Caco-2 (cell line): ENCODE data around the gene PRICKLE4. TPM values are rescaled to one million over a fixed set of nuclear protein-coding genes. Genes with fewer than 3 reads are reported as not detected.

ENCODE experiments used
- BruUV-seq: library from RNA; stranded (reverse); fragments of 400-500 nt; replicated peaks from 2 replicates; lab custom pipeline; 2021; lab: Mats Ljungman, UMichigan
- CTCF ChIA-PET: fragments of 300-600 bp; sonication (Branson Sonifier 250); formaldehyde crosslinking; loops from one replicate; lab custom pipeline; 2022; ENCODE audit warnings: antibody characterized with exemption; lab: Charles Lee
- POLR2A ChIA-PET: fragments of 300-600 bp; sonication (Branson Sonifier 250); formaldehyde crosslinking; loops from one replicate; lab custom pipeline; 2022; ENCODE audit warnings: antibody characterized with exemption; lab: Charles Lee
- DNase-seq, 2 experiments: peaks; one replicate each; pipeline versions ENCODE4 v3.0.0 to v3.0.0-alpha.2; 2020 to 2022
- H3K27me3 ChIP-seq: replicated peaks from 2 replicates; pipeline ENCODE4 v1.6.0; 2011; ENCODE audit warnings: low read length; ENCODE audit not compliant: control insufficient read depth, insufficient read depth
- H3K36me3 ChIP-seq: 2 replicates; pipeline ENCODE4 v1.5.1; 2011; ENCODE audit warnings: low read length; ENCODE audit not compliant: control insufficient read depth, insufficient read depth
- H3K4me1 ChIP-seq: fragments of 250-450 bp; sonication (Bioruptor Pico); 2 replicates; pipeline ENCODE4 v1.5.1; 2020; ENCODE audit warnings: mild to moderate bottlenecking
- H3K4me3 ChIP-seq: 2 replicates; pipeline ENCODE4 v1.5.1; 2011; ENCODE audit warnings: low read depth, mild to moderate bottlenecking, control low read depth, low read length
- H3K9me3 ChIP-seq: fragments of 250-450 bp; sonication (Bioruptor Pico); 2 replicates; pipeline ENCODE4 v1.5.1; 2020; ENCODE audit warnings: mild to moderate bottlenecking, moderate library complexity
- H3K27ac Mint-ChIP-seq: one replicate; pipeline ENCODE4 v1.8.0; 2022; ENCODE audit warnings: mixed read lengths; ENCODE audit not compliant: unreplicated experiment
- H3K27me3 Mint-ChIP-seq: one replicate; pipeline ENCODE4 v1.8.0; 2022; ENCODE audit warnings: mixed read lengths; ENCODE audit not compliant: insufficient read depth, unreplicated experiment
- H3K36me3 Mint-ChIP-seq: one replicate; pipeline ENCODE4 v1.8.0; 2022; ENCODE audit warnings: mild to moderate bottlenecking, mixed read lengths; ENCODE audit not compliant: insufficient read depth, unreplicated experiment
- H3K4me1 Mint-ChIP-seq: one replicate; pipeline ENCODE4 v1.8.0; 2022; ENCODE audit warnings: low read depth, mixed read lengths; ENCODE audit not compliant: unreplicated experiment
- H3K4me3 Mint-ChIP-seq: one replicate; pipeline ENCODE4 v1.8.0; 2022; ENCODE audit warnings: mild to moderate bottlenecking, moderate library complexity, mixed read lengths; ENCODE audit not compliant: unreplicated experiment
- H3K9me3 Mint-ChIP-seq: one replicate; pipeline ENCODE4 v1.8.0; 2022; ENCODE audit warnings: mixed read lengths; ENCODE audit not compliant: unreplicated experiment
- intact Hi-C: fragments of 100-400 bp; cut with micrococcal nuclease; formaldehyde crosslinking; loops from one replicate; pipeline ENCODE4 v1.10.0; 2022; ENCODE audit not compliant: unreplicated experiment
- total RNA-seq: library from RNA; stranded (reverse); gene quantifications from 2 replicates; pipeline ENCODE4 v1.2.3, GENCODE V29; 2022
- TF ChIP-seq, protein P1 (sequence below), 2 experiments: fragments of 200-600 bp in 1 of 2; IDR thresholded peaks; 1 replicate in 1 of 2; 2 replicates in 1 of 2; pipeline versions ENCODE4 v1.5.1 to v1.8.0; 2011 to 2022; ENCODE audit warnings: antibody characterized with exemption in 1 of 2, control low read depth in 1 of 2, inconsistent platforms in 1 of 2, low read depth in 1 of 2, low read length in 1 of 2, mild to moderate bottlenecking in 1 of 2, moderate library complexity in 1 of 2; ENCODE audit not compliant: insufficient read depth in 1 of 2, severe bottlenecking in 1 of 2, unreplicated experiment in 1 of 2

Gene PRICKLE4
- total RNA-seq, 1 experiment from 2014 or later, result 2.8 TPM

DNA sequence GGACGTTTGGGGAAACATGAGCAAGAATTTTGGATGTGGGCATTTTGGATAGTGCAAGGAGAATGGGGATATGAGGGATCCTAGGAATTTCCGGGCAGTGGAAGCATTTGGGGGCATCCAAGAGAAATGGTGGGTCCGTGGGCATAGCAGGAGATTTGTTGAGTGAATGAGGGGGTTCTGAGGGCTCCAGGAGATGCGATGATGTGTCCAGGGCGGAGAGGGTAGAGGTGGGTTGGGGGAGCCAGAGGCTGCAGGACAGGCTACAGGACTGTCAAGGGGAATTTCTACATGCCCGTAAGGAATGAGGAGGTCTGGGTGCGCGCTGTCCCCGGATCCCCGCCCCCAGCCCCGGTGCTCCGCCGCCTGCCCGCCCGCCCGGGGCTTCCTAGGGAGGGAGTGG lies 1.2 kb upstream of the PRICKLE4 start:
- POLR2A ChIA-PET, result interaction anchor here (0.6 to 1.0 kb wide), 4 partner anchors 14 to 966 kb away, joined by 3 to 5 read pairs (median 3); partner anchors contain the start of genes BYSL, MED20 and TBCC
- Histone ChIP-seq H3K36me3 (peaks cover 3% of the 10 kb centered on the region), H3K27me3 (no peaks in the 10 kb centered on the region), H3K4me1 (no peaks in the 10 kb centered on the region), H3K9me3 (no peaks in the 10 kb centered on the region), H3K4me3 (peak overlapping the region; percentile 82)
- Mint-ChIP-seq H3K36me3 (peaks cover 6% of the 10 kb centered on the region), H3K4me3 (peak overlapping the region; percentile 88), H3K9me3 (no peaks in the 10 kb centered on the region), H3K4me1 (peaks cover 12% of the 10 kb centered on the region), H3K27me3 (no peaks in the 10 kb centered on the region), H3K27ac (peak overlapping the region; percentile 54)
- BruUV-seq, result no TSS peak
- CTCF ChIA-PET, result interaction anchor here (0.6 to 1.0 kb wide), 6 partner anchors 46 to 269 kb away, joined by 3 to 7 read pairs (median 4); partner anchors contain the start of gene MED20
- intact Hi-C loops, result no loop called here
- TF ChIP-seq, protein P1, sequence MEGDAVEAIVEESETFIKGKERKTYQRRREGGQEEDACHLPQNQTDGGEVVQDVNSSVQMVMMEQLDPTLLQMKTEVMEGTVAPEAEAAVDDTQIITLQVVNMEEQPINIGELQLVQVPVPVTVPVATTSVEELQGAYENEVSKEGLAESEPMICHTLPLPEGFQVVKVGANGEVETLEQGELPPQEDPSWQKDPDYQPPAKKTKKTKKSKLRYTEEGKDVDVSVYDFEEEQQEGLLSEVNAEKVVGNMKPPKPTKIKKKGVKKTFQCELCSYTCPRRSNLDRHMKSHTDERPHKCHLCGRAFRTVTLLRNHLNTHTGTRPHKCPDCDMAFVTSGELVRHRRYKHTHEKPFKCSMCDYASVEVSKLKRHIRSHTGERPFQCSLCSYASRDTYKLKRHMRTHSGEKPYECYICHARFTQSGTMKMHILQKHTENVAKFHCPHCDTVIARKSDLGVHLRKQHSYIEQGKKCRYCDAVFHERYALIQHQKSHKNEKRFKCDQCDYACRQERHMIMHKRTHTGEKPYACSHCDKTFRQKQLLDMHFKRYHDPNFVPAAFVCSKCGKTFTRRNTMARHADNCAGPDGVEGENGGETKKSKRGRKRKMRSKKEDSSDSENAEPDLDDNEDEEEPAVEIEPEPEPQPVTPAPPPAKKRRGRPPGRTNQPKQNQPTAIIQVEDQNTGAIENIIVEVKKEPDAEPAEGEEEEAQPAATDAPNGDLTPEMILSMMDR (IDR thresholded peaks at IDR 0.05; ENCODE audit: insufficient read depth in 1 of 2, low read depth in 1 of 2, low read length in 1 of 2, severe bottlenecking in 1 of 2, unreplicated experiment in 1 of 2), result no peak
- no peak for DNase-seq

DNA sequence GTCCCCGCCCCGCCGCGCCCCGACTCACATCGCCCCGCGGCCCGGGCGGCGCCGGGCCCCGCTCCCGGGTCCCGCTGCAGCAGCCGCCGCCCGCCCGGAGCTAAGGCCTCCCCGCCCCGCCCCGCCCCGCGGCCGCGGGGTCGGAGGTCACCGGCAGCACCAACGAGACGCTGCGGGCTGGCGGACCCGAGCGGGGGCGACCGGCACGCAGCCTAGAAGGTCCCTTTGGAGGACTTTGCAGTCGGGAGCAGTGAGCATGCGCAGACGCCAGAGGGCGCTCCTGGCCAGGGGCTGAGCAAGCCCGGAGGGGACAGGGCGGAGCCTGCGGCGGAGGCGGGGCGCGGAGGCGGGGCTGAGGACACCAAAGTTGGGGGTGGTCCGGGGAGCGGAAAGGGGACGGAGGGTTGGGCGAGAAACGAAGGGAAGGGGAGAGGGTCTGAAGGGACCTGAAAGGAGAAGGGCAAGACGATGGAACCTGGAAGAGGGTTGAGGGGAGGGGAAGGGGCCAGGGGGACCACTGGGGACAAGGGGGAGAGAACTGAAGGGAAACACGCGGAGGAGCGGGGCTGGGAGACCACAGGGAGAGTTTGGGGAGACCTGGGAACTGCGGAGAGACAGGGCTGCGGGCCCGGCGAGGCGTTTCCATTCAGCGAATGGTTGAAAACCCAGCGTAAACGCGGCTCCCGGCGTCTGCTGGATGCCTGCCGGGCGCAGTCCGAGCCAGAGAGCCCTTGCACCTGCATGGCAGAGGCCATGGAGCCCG lies 613 bp upstream of the PRICKLE4 start, which contains the start of gene FRS3:
TSS of gene FRS3 (minus strand) at position 113 of the 763 bp plus-strand sequence. CDS start 2,913 bp downstream, outside the sequence.
- Mint-ChIP-seq H3K9me3 (no peaks in the 10 kb centered on the region), H3K27ac (peak within 1 kb of the TSS; percentile 74)

DNA sequence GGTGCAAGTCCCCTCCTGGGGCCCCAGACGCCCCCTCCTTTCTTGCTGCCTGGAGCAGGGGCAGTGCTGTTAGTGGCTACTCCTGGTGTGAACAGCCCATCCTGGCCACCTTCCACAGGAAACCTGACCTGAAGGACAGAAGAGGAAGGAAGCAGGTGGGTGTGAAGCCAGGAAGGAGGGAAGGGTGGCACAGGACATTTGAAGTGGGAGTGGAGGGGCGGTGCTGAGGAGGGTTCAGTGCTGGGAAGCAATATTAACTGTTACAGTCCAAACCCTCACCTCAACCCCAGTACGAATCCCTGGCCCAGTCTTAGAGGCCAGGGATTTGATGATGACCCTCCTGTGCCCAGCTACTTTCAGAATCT lies 766 bp downstream of the PRICKLE4 start:
- H3K27ac Mint-ChIP-seq, result peak overlapping the region; percentile 63
- peak overlapping the region; percentile 82 for H3K4me3 ChIP-seq
- peaks cover 7% of the 10 kb centered on the region; the same call in 1 of the 2 replicates for H3K4me1 ChIP-seq
- H3K36me3 Mint-ChIP-seq, result peaks cover 6% of the 10 kb centered on the region
- intact Hi-C loops, result no loop called here
- H3K4me1 Mint-ChIP-seq, result peaks cover 18% of the 10 kb centered on the region
- BruUV-seq, result TSS peak; percentile 54
- no peaks in the 10 kb centered on the region for H3K27me3 ChIP-seq
- H3K4me3 Mint-ChIP-seq, result peak overlapping the region; percentile 88
- no peak for DNase-seq
- no peaks in the 10 kb centered on the region for H3K9me3 Mint-ChIP-seq
- no peaks in the 10 kb centered on the region for H3K9me3 ChIP-seq
- H3K36me3 ChIP-seq, result peaks cover 3% of the 10 kb centered on the region
- CTCF ChIA-PET, result interaction anchor here (0.7 to 1.0 kb wide), 3 partner anchors 47 to 367 kb away, joined by 3 to 6 read pairs (median 5); no protein-coding TSS in a partner anchor
- no peaks in the 10 kb centered on the region for H3K27me3 Mint-ChIP-seq
- POLR2A ChIA-PET, result no interaction called here
- TF ChIP-seq, protein P1 (IDR thresholded peaks at IDR 0.05; ENCODE audit: insufficient read depth in 1 of 2, low read depth in 1 of 2, low read length in 1 of 2, severe bottlenecking in 1 of 2, unreplicated experiment in 1 of 2), result no peak

More for the DNA sequence above, 613 bp upstream of the PRICKLE4 start, which contains the start of gene FRS3:
- Histone ChIP-seq H3K27me3 (no peaks in the 10 kb centered on the region), H3K9me3 (no peaks in the 10 kb centered on the region), H3K36me3 (peaks cover 3% of the 10 kb centered on the region), H3K4me3 (peak within 1 kb of the TSS; percentile 82), H3K4me1 (0 out of 2 replicates have a peak, but pooled peaks cover 3% of the 10 kb centered on the region)
- ChIA-PET POLR2A (interaction anchor here (0.6 to 1.0 kb wide), 4 partner anchors 13 to 966 kb away, joined by 3 to 5 read pairs (median 3); partner anchors contain the start of genes BYSL, MED20 and TBCC), CTCF (interaction anchor here (0.6 to 1.0 kb wide), 6 partner anchors 46 to 268 kb away, joined by 3 to 7 read pairs (median 4); partner anchors contain the start of gene MED20)
- Mint-ChIP-seq H3K4me1 (peaks cover 18% of the 10 kb centered on the region), H3K27me3 (no peaks in the 10 kb centered on the region), H3K4me3 (peak within 1 kb of the TSS; percentile 88), H3K36me3 (peaks cover 6% of the 10 kb centered on the region)
- BruUV-seq, result no TSS peak
- intact Hi-C loops, result loop anchor here (1.0 kb wide), 2 partner anchors 156 to 264 kb away; no protein-coding TSS in a partner anchor
- TF ChIP-seq, protein P1 (IDR thresholded peaks at IDR 0.05; ENCODE audit: insufficient read depth in 1 of 2, low read depth in 1 of 2, low read length in 1 of 2, severe bottlenecking in 1 of 2, unreplicated experiment in 1 of 2), result peak; percentile 85 to 96
- DNase-seq, result peak; percentile 96 to 99
